ENCODE results near the gene TRIM27.
"Not testable (repeated sequence)": the region's sequence is repeated elsewhere in the genome, so short reads cannot be mapped to it uniquely, and the experiment has no call there.

Gene TRIM27

GRCh38 chr6:28858963-28859362, 64.8 kb downstream of the TRIM27 start:
- TF ChIP-seq, protein P1, sequence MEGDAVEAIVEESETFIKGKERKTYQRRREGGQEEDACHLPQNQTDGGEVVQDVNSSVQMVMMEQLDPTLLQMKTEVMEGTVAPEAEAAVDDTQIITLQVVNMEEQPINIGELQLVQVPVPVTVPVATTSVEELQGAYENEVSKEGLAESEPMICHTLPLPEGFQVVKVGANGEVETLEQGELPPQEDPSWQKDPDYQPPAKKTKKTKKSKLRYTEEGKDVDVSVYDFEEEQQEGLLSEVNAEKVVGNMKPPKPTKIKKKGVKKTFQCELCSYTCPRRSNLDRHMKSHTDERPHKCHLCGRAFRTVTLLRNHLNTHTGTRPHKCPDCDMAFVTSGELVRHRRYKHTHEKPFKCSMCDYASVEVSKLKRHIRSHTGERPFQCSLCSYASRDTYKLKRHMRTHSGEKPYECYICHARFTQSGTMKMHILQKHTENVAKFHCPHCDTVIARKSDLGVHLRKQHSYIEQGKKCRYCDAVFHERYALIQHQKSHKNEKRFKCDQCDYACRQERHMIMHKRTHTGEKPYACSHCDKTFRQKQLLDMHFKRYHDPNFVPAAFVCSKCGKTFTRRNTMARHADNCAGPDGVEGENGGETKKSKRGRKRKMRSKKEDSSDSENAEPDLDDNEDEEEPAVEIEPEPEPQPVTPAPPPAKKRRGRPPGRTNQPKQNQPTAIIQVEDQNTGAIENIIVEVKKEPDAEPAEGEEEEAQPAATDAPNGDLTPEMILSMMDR (IDR thresholded peaks at IDR 0.05; ENCODE audit: low read depth, low read length, missing control alignments) = no peak
- in situ Hi-C loops (cut with HindIII; ENCODE audit: low pct_ligation_motif_present, low sequenced_read_pairs) = no loop called here
- Histone ChIP-seq H3K27ac (no peak overlapping the region), H3K27me3 (replicated peaks) (no peaks in the 10 kb centered on the region), H3K36me3 (replicated peaks) (no peaks in the 10 kb centered on the region), H3K4me3 (ENCODE audit: low read depth, low read length) (no peak overlapping the region)
- DNase-seq = no peak

GRCh38 chr6:28856620-28857005, 67.2 kb downstream of the TRIM27 start:
- DNase-seq = no peak
- in situ Hi-C loops (cut with HindIII; ENCODE audit: low pct_ligation_motif_present, low sequenced_read_pairs) = no loop called here
- H3K4me3 ChIP-seq (ENCODE audit: low read depth, low read length) = no peak overlapping the region
- H3K36me3 ChIP-seq (replicated peaks) = no peaks in the 10 kb centered on the region
- TF ChIP-seq, protein P1 (IDR thresholded peaks at IDR 0.05; ENCODE audit: low read depth, low read length, missing control alignments) = no peak
- H3K27ac ChIP-seq = no peak overlapping the region
- no peaks in the 10 kb centered on the region for H3K27me3 ChIP-seq (replicated peaks)

GRCh38 chr6:28854405-28854804, 69.4 kb downstream of the TRIM27 start:
- in situ Hi-C loops (cut with HindIII; ENCODE audit: low pct_ligation_motif_present, low sequenced_read_pairs); H3K27ac ChIP-seq; H3K36me3 ChIP-seq (replicated peaks); H3K4me3 ChIP-seq (ENCODE audit: low read depth, low read length); DNase-seq; H3K27me3 ChIP-seq (replicated peaks): not testable (repeated sequence)
